CD4-positive, alpha-beta T cell (primary cell): ENCODE results near the gene UGT2A1. TPM values are rescaled to one million over a fixed set of nuclear protein-coding genes. Genes with fewer than 3 reads are reported as not detected.
A peak's percentile ranks its signal among the peaks of the same experiment; 100 is the strongest.

Experiments used
- ATAC-seq: fragments of 200-7000 bp; cut with Tn5 transposase; one replicate; pipeline ENCODE4 v1.10.0; 2022; ENCODE audit warnings: mild to moderate bottlenecking; ENCODE audit not compliant: poor library complexity
- CTCF ChIA-PET: fragments of 350-600 bp; sonication (Branson Sonifier 250); formaldehyde crosslinking; loops from one replicate; lab custom pipeline; 2021; ENCODE audit warnings: antibody characterized with exemption, inconsistent platforms; lab: Charles Lee
- POLR2A ChIA-PET: fragments of 350-600 bp; sonication (Branson Sonifier 250); formaldehyde crosslinking; loops from one replicate; lab custom pipeline; 2021; ENCODE audit warnings: antibody characterized with exemption, inconsistent platforms; lab: Charles Lee
- DNase-seq, 14 experiments: peaks; one replicate each; pipeline ENCODE4 v3.0.0-alpha.2; 2013 to 2020; ENCODE audit warnings: mixed read lengths in 2 of 14
- H3K27ac ChIP-seq, 2 donors: one replicate each; pipeline versions ENCODE4 v1.5.1 to v1.7.0; 2013; ENCODE audit warnings: low read length in 2 of 2, low read depth in 1 of 2, mild to moderate bottlenecking in 1 of 2
- H3K27me3 ChIP-seq, 2 experiments: 1 replicate in 1 of 2; 2 replicates in 1 of 2; pipeline versions ENCODE4 v1.6.1 to v1.7.0; 2013; ENCODE audit warnings: low read length in 2 of 2, control low read depth in 1 of 2, mild to moderate bottlenecking in 1 of 2, moderate library complexity in 1 of 2; ENCODE audit not compliant: insufficient read depth in 2 of 2, control insufficient read depth in 1 of 2
- H3K36me3 ChIP-seq: one replicate; pipeline ENCODE4 v1.6.1; 2013; ENCODE audit warnings: low read length, control low read depth; ENCODE audit not compliant: insufficient read depth
- H3K4me1 ChIP-seq: one replicate; pipeline ENCODE4 v1.6.1; 2013; ENCODE audit warnings: low read length, control low read depth; ENCODE audit not compliant: insufficient read depth
- H3K4me3 ChIP-seq: one replicate; pipeline ENCODE4 v1.5.1; 2013; ENCODE audit warnings: mild to moderate bottlenecking, low read length, moderate library complexity
- H3K9me3 ChIP-seq, 2 experiments: 1 replicate in 1 of 2; 2 replicates in 1 of 2; pipeline versions ENCODE4 v1.6.1 to v1.7.0; 2013; ENCODE audit warnings: low read length in 2 of 2, mild to moderate bottlenecking in 2 of 2, control low read depth in 1 of 2, moderate library complexity in 1 of 2; ENCODE audit not compliant: control insufficient read depth in 1 of 2, insufficient read depth in 1 of 2
- H3K27ac Mint-ChIP-seq: one replicate; pipeline ENCODE4 v1.8.0; 2020; ENCODE audit warnings: mixed read lengths
- H3K27me3 Mint-ChIP-seq: one replicate; pipeline ENCODE4 v1.8.0; 2021; ENCODE audit warnings: mixed read lengths
- H3K36me3 Mint-ChIP-seq: one replicate; pipeline ENCODE4 v1.8.0; 2021; ENCODE audit warnings: low read depth, mixed read lengths
- H3K4me1 Mint-ChIP-seq: one replicate; pipeline ENCODE4 v1.8.0; 2021; ENCODE audit warnings: low read depth, mixed read lengths
- H3K4me3 Mint-ChIP-seq: one replicate; pipeline ENCODE4 v1.8.0; 2020; ENCODE audit warnings: mild to moderate bottlenecking, mixed read lengths
- H3K9me3 Mint-ChIP-seq: one replicate; pipeline ENCODE4 v1.8.0; 2020; ENCODE audit warnings: mixed read lengths
- intact Hi-C, 2 experiments: fragments of 100-400 bp; cut with DNase I in 1 of 2; cut with micrococcal nuclease in 1 of 2; formaldehyde crosslinking; loops; one replicate each; pipeline versions ENCODE4 v1.15.1 to v1.9.0; 2023 to 2025; cut with DNase I, micrococcal nuclease
- total RNA-seq, 174 experiments: library from RNA in 2 of 174; stranded (reverse) in 2 of 174; gene quantifications; one replicate each; pipeline ENCODE4 v1.2.3 and lab custom pipeline; 2021 to 2026
- TF ChIP-seq, protein P1 (sequence below): fragments of 200-600 bp; IDR thresholded peaks from one replicate; pipeline ENCODE4 v1.8.0; 2022; ENCODE audit warnings: antibody characterized with exemption, mild to moderate bottlenecking

Gene UGT2A1
- total RNA-seq, 2 experiments from 2014 or later: 0.22 TPM; not detected in 1

DNA sequence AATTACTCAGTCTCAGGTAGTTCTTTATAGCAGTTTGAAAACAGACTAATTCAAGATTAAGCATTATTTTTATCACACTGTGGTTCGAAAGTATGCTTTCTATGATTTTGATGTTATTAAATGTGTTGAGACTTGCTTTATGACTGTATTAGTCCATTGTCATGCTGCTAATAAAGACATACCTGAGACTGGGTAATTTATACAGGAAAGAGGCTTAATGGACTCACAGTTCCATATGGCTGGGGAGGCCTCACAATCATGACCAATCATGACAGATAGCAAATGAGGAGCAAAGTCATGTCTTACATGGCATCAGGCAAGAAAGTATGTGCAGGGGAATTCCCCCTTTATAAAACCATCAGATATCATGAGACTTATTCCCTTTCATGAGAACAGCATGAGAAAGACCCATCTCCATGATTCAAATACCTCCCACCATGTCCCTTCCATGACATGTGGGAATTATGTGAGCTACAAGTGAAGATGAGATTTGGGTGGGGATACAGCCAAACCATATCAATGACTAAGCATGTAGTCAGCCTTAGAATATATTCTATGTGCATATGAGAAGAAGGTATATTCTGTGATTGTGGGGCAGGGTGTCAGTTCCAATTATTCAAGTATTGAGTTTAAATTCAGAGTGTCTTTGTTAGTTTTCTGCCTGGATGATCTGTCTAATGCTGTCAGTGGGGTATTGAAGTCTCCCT, 44.6 kb upstream of the UGT2A1 start:
- H3K9me3 Mint-ChIP-seq: peaks cover 15% of the 10 kb centered on the region

DNA sequence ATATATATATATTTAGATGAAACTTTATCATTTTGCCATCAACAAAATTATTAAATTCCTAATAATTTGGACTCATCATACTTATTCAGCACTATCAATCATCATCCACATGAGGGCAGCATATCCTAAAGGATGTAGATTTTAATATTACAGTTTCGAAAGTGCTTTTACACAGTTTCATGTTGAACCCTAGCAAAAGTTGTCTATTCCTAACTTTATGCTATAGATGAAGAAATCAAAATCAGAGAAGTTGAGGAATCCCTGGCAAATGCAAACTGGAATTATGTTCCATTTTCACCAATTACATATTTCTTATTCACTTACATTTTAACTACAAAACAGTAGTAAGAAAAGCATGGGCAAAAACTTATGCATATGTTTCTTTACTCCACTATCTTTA, 36.6 kb upstream of the UGT2A1 start:
- Mint-ChIP-seq H3K4me1 (peaks cover 5% of the 10 kb centered on the region), H3K36me3 (no peaks in the 10 kb centered on the region), H3K27ac (no peak overlapping the region), H3K27me3 (no peaks in the 10 kb centered on the region), H3K4me3 (no peak overlapping the region), H3K9me3 (no peaks in the 10 kb centered on the region)
- DNase-seq (peak in 3 of 14 experiments; percentile 49 to 67 (median 56)), ATAC-seq (peak; percentile 51)
- ChIA-PET POLR2A (no interaction called here), CTCF (no interaction called here)
- TF ChIP-seq, protein P1, sequence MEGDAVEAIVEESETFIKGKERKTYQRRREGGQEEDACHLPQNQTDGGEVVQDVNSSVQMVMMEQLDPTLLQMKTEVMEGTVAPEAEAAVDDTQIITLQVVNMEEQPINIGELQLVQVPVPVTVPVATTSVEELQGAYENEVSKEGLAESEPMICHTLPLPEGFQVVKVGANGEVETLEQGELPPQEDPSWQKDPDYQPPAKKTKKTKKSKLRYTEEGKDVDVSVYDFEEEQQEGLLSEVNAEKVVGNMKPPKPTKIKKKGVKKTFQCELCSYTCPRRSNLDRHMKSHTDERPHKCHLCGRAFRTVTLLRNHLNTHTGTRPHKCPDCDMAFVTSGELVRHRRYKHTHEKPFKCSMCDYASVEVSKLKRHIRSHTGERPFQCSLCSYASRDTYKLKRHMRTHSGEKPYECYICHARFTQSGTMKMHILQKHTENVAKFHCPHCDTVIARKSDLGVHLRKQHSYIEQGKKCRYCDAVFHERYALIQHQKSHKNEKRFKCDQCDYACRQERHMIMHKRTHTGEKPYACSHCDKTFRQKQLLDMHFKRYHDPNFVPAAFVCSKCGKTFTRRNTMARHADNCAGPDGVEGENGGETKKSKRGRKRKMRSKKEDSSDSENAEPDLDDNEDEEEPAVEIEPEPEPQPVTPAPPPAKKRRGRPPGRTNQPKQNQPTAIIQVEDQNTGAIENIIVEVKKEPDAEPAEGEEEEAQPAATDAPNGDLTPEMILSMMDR: peak; percentile 77
- no peaks in the 10 kb centered on the region for H3K9me3 ChIP-seq
- H3K4me3 ChIP-seq: no peak overlapping the region
- no peaks in the 10 kb centered on the region for H3K4me1 ChIP-seq
- no peaks in the 10 kb centered on the region for H3K36me3 ChIP-seq
- intact Hi-C loops: loop anchor here (1.0 to 5.0 kb wide), 5 partner anchors 134 to 818 kb away; no protein-coding TSS in a partner anchor
- H3K27ac ChIP-seq: no peak overlapping the region
- H3K27me3 ChIP-seq: no peaks in the 10 kb centered on the region

More for the DNA sequence above, 44.6 kb upstream of the UGT2A1 start:
- H3K27me3 ChIP-seq: no peaks in the 10 kb centered on the region
- no peaks in the 10 kb centered on the region for H3K36me3 ChIP-seq
- Mint-ChIP-seq H3K27me3 (no peaks in the 10 kb centered on the region), H3K27ac (no peak overlapping the region), H3K4me3 (no peak overlapping the region), H3K36me3 (no peaks in the 10 kb centered on the region), H3K4me1 (no peaks in the 10 kb centered on the region)
- no peak overlapping the region for H3K27ac ChIP-seq
- no peaks in the 10 kb centered on the region for H3K9me3 ChIP-seq
- no peaks in the 10 kb centered on the region for H3K4me1 ChIP-seq
- no peak for ATAC-seq
- TF ChIP-seq, protein P1: no peak
- POLR2A ChIA-PET: no interaction called here
- no peak overlapping the region for H3K4me3 ChIP-seq
- CTCF ChIA-PET: no interaction called here
- DNase-seq: no peak
- intact Hi-C loops: no loop called here

DNA sequence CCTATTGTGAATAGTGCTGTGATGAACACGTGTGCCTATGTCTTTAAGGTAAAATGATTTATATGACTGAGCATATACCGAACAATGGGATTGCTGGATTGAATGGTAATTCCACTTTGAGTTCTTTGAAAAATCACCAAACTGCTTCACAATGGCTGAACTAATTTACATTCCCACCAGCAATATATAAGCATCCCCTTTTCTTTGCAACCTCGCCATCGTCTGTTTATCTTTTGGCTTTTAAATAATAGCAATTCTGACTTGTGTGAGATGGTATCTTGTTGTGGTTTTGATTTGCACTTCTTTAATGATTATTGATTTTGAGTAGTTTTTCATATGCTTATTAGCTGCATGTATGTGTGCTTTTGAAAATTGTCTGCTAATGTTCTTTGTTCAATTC, 31.8 kb upstream of the UGT2A1 start:
- H3K27ac ChIP-seq: no peak overlapping the region
- Mint-ChIP-seq H3K27ac (no peak overlapping the region), H3K4me1 (peaks cover 4% of the 10 kb centered on the region), H3K4me3 (no peak overlapping the region), H3K36me3 (no peaks in the 10 kb centered on the region), H3K27me3 (no peaks in the 10 kb centered on the region), H3K9me3 (no peaks in the 10 kb centered on the region)
- no peaks in the 10 kb centered on the region for H3K9me3 ChIP-seq
- TF ChIP-seq, protein P1: no peak
- H3K27me3 ChIP-seq: no peaks in the 10 kb centered on the region
- no peak overlapping the region for H3K4me3 ChIP-seq
- intact Hi-C loops: loop anchor here (5.0 kb wide), 2 partner anchors 497 to 822 kb away; no protein-coding TSS in a partner anchor
- ChIA-PET CTCF (no interaction called here), POLR2A (interaction anchor here (0.6 kb wide), 2 partner anchors 1029 to 1586 kb away, joined by 3 read pairs; no protein-coding TSS in a partner anchor)
- no peaks in the 10 kb centered on the region for H3K36me3 ChIP-seq
- ATAC-seq (no peak), DNase-seq (no peak)
- no peaks in the 10 kb centered on the region for H3K4me1 ChIP-seq
